Sigmoid colon (tissue), 3 donors: Measurements from ENCODE around the gene SF1.

Experiments used
- POLR2A ChIP-seq, 2 donors: fragments of 450-650 bp; IDR thresholded peaks; one replicate each; pipeline ENCODE4 v1.6.1; 2016; ENCODE audit warnings: antibody characterized with exemption in 2 of 2, mild to moderate bottlenecking in 2 of 2, moderate library complexity in 2 of 2
- TF ChIP-seq, protein P1 (sequence below), 4 experiments: fragments of 450-650 bp in 3 of 4; fragments of 200-600 bp in 1 of 4; IDR thresholded peaks; one replicate each; pipeline ENCODE4 v1.5.1; 2016 to 2019; ENCODE audit warnings: antibody characterized with exemption in 4 of 4, mild to moderate bottlenecking in 3 of 4, moderate library complexity in 2 of 4

DNA sequence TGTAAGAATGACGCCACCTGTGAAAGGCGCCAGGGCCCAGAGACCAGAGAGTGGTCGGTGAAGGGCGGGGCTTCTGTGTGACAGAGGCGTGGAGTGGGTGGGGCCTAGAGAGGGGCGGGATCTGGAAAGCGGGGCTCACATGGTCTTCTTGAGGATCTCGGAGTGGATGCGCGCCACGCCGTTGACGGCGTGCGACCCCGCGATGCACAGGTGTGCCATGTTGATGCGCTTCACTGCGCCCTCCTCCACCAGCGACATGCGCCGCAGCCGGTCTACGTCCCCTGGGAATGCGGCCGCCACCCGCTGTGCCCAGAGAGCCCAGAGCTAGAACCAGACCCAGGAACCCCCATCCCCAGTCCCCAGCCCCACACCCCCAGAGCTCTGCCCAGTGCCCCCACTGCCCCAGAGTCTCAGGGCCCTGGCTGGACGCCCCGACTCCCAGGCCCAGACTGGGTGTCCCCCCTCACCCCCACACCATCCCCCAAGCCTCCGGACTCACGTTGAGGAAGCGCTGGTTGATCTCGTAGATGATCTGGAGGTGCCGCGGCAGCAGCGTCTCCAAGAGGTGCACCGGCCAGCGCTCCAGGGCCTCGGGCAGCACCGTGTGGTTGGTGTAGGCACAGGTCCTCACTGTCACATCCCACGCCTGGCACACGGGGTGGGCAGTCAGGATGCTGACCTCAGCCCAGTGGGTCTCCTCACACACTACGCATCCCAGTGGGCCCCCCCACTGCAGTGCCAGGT, 24.8 kb downstream of the SF1 start:
- no peak for TF ChIP-seq POLR2A (IDR thresholded peaks at IDR 0.05)
- TF ChIP-seq, protein P1, sequence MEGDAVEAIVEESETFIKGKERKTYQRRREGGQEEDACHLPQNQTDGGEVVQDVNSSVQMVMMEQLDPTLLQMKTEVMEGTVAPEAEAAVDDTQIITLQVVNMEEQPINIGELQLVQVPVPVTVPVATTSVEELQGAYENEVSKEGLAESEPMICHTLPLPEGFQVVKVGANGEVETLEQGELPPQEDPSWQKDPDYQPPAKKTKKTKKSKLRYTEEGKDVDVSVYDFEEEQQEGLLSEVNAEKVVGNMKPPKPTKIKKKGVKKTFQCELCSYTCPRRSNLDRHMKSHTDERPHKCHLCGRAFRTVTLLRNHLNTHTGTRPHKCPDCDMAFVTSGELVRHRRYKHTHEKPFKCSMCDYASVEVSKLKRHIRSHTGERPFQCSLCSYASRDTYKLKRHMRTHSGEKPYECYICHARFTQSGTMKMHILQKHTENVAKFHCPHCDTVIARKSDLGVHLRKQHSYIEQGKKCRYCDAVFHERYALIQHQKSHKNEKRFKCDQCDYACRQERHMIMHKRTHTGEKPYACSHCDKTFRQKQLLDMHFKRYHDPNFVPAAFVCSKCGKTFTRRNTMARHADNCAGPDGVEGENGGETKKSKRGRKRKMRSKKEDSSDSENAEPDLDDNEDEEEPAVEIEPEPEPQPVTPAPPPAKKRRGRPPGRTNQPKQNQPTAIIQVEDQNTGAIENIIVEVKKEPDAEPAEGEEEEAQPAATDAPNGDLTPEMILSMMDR (IDR thresholded peaks at IDR 0.05) = no peak
